Ovary (tissue), 9 donors: ENCODE measurements around the gene AMELX. TPM values are rescaled to one million over a fixed set of nuclear protein-coding genes. Genes with fewer than 3 reads are reported as not detected.
A peak's percentile ranks its signal among the peaks of the same experiment; 100 is the strongest.

Experiments used
- DNase-seq, 5 donors: peaks; one replicate each; pipeline ENCODE4 v3.0.0-alpha.2; 2019 to 2020
- H3K27ac ChIP-seq, 2 donors: fragments of 200-600 bp; one replicate each; pipeline versions ENCODE4 v1.5.1 to v1.8.0; 2019 to 2022
- H3K27me3 ChIP-seq: fragments of 200-600 bp; one replicate; pipeline ENCODE4 v1.8.0; 2022
- H3K36me3 ChIP-seq: fragments of 200-600 bp; sonication (generic); one replicate; pipeline ENCODE4 v1.5.1; 2019
- H3K4me1 ChIP-seq: one replicate; pipeline ENCODE4 v1.8.1; 2013; ENCODE audit warnings: mild to moderate bottlenecking, moderate library complexity; ENCODE audit not compliant: insufficient read depth
- H3K4me3 ChIP-seq: fragments of 200-600 bp; sonication (generic); one replicate; pipeline ENCODE4 v1.5.1; 2017
- H3K9me3 ChIP-seq, 2 donors: fragments of 200-600 bp in 1 of 2; sonication (generic) in 1 of 2; one replicate each; pipeline versions ENCODE4 v1.5.1 to v1.8.1; 2013 to 2019; ENCODE audit warnings: mild to moderate bottlenecking in 1 of 2, moderate library complexity in 1 of 2
- CTCF ChIP-seq, 3 donors: fragments of 450-650 bp in 2 of 3; fragments of 200-600 bp in 1 of 3; IDR thresholded peaks; one replicate each; pipeline versions ENCODE4 v1.5.1 to v1.8.0; 2016 to 2022; ENCODE audit warnings: antibody characterized with exemption in 3 of 3, mild to moderate bottlenecking in 1 of 3
- EP300 ChIP-seq: sonication (generic); formaldehyde crosslinking; IDR thresholded peaks from one replicate; pipeline ENCODE4 v1.6.1; 2017; ENCODE audit warnings: antibody characterized with exemption
- POLR2A ChIP-seq: fragments of 450-650 bp; IDR thresholded peaks from one replicate; pipeline ENCODE4 v1.6.1; 2017; ENCODE audit warnings: antibody characterized with exemption, mild to moderate bottlenecking, moderate library complexity
- WGBS, 3 donors: extraction: QIAGEN DNeasy Blood & Tissue Kit in 1 of 3; methylation state at CpG; one replicate each; pipeline versions ENCODE4 v1.1.5 to v1.1.7; 2013 to 2017; 5-methylcytosine and 5-hydroxymethylcytosine counted together
- intact Hi-C, 4 donors: fragments of 100-400 bp; cut with DNase I; formaldehyde crosslinking; loops; one replicate each; pipeline versions ENCODE4 v1.11.0 to v1.15.1; 2022 to 2023
- polyA plus RNA-seq, 2 donors: library from polyadenylated mRNA; stranded (reverse); fragments of 200-250 nt in 1 of 2; fragments of 350-450 nt in 1 of 2; fragmentation: Illumina TruSeq in 1 of 2; extraction: RNeasy Lipid Tissue Mini Kit (QIAGEN cat#74804) in 1 of 2; gene quantifications; one replicate each; pipeline ENCODE4 v1.2.3, GENCODE V29; 2013 to 2014
- total RNA-seq, 7 donors: library from RNA; depleted of rRNA in 2 of 7; stranded (reverse); fragments of >200 nt in 2 of 7; fragmentation: NEBNext Ultra II Directional in 3 of 7; extraction: Animal tissue kit (Norgen Biotek cat#: 25700) in 3 of 7; gene quantifications; one replicate each; pipeline versions ENCODE4 v1.1.0 to v1.2.4, GENCODE V29; 2016 to 2023
- donor health status: DM: no; HTN: no; CAD: no; lungs with moderate emphysema.
- donor health status: DM: no; HTN: no; CAD: no.
- donor health status: Bipolar disorder and iron deficiency.
- donor health status: DM: yes; HTN: yes; CAD: no.
- donor health status: DM: no; HTN: no; CAD: no.
- donor health status: DM: yes; HTN: yes; CAD: no.

Gene AMELX
- total and polyA plus RNA-seq, 9 donors: not detected

GRCh38 chrX:11341274-11342201, 48.3 kb downstream of the AMELX start:
- no peak for TF ChIP-seq POLR2A
- no peak for TF ChIP-seq CTCF (IDR thresholded peaks at IDR 0.05)
- no peak for TF ChIP-seq EP300
- Histone ChIP-seq H3K9me3 (no peaks in the 10 kb centered on the region), H3K27ac (no peak overlapping the region), H3K36me3 (no peaks in the 10 kb centered on the region), H3K4me1 (no peaks in the 10 kb centered on the region), H3K27me3 (no peaks in the 10 kb centered on the region), H3K4me3 (no peak overlapping the region)
- DNase-seq: peak; percentile 56 to 71 (median 64)
- 44 to 53% (median 46%) methylated on average over 10 of the region's 10 CpGs for WGBS, 3 donors
- intact Hi-C loops: no loop called here

GRCh38 chrX:11342673-11343072, 49.5 kb downstream of the AMELX start:
- TF ChIP-seq POLR2A (no peak), EP300 (no peak), CTCF (IDR thresholded peaks at IDR 0.05) (no peak)
- no peak for DNase-seq
- Histone ChIP-seq H3K27ac (no peak overlapping the region), H3K36me3 (no peaks in the 10 kb centered on the region), H3K4me3 (no peak overlapping the region), H3K27me3 (no peaks in the 10 kb centered on the region), H3K4me1 (no peaks in the 10 kb centered on the region), H3K9me3 (no peaks in the 10 kb centered on the region)
- intact Hi-C loops: no loop called here

- TF ChIP-seq EP300 (no peak), POLR2A (no peak), CTCF (IDR thresholded peaks at IDR 0.05) (no peak)
- WGBS, 3 donors: 42 to 61% (median 50%) methylated on average over 2 of the region's 2 CpGs
- Histone ChIP-seq H3K4me1 (no peaks in the 10 kb centered on the region), H3K27me3 (no peaks in the 10 kb centered on the region), H3K4me3 (no peak overlapping the region), H3K36me3 (no peaks in the 10 kb centered on the region), H3K27ac (no peak overlapping the region), H3K9me3 (no peaks in the 10 kb centered on the region)
- DNase-seq: no peak
- intact Hi-C loops: no loop called here
Measured at GRCh38 chrX:11346121-11346682, 53.0 kb downstream of the AMELX start.

DNA sequence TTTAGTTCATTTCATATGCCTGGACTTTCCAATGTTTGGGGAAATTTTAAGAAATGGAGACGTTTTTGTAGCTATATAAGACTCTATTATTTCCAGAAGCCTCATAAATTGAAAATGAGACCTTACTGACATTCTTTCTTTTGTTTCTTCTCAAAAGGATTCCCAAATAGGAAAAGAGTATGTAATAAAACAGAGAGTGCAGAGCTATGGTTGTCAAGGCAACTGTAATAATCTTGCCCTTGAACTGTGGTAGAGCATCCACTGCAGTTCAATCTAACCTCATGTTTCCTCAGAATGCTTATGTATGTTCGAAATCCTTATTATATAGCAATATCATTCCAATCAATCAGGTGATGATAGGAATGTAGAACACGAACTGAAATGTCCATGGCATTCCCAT, 54.1 kb downstream of the AMELX start:
- no peaks in the 10 kb centered on the region for H3K4me1 ChIP-seq
- intact Hi-C loops: no loop called here
- DNase-seq: no peak
- no peak overlapping the region for H3K27ac ChIP-seq
- WGBS, 3 donors: 32 to 37% (median 35%) methylated on average over 3 of the region's 3 CpGs
- no peaks in the 10 kb centered on the region for H3K27me3 ChIP-seq
- H3K4me3 ChIP-seq: no peak overlapping the region
- no peaks in the 10 kb centered on the region for H3K36me3 ChIP-seq
- TF ChIP-seq CTCF (IDR thresholded peaks at IDR 0.05): no peak
- no peak for TF ChIP-seq EP300
- TF ChIP-seq POLR2A: no peak
- H3K9me3 ChIP-seq: no peaks in the 10 kb centered on the region
